BJ (cell line): ENCODE results near the gene ORM2. TPM values are rescaled to one million over a fixed set of nuclear protein-coding genes. Genes with fewer than 3 reads are reported as not detected.
A peak's percentile ranks its signal among the peaks of the same experiment; 100 is the strongest.
"Not testable (repeated sequence)": the region's sequence is repeated elsewhere in the genome, so short reads cannot be mapped to it uniquely, and the experiment has no call there.

Source experiments
- CTCF ChIA-PET: fragments of 350-600 bp; formaldehyde crosslinking; extraction: SDS; loops from one replicate; lab custom pipeline; 2021; ENCODE audit warnings: antibody characterized with exemption, inconsistent platforms; lab: Yijun Ruan, JAX
- POLR2A ChIA-PET: fragments of 300-600 bp; sonication (Branson Sonifier 250); formaldehyde crosslinking; extraction: SDS; loops from one replicate; lab custom pipeline; 2021; ENCODE audit warnings: antibody characterized with exemption; lab: Charles Lee
- DNase-seq: peaks from one replicate; pipeline ENCODE4 v3.0.0-alpha.2; 2011; ENCODE audit warnings: low read depth
- H3K27me3 ChIP-seq: 2 replicates; pipeline ENCODE4 v1.6.0; 2011; ENCODE audit warnings: low read length; ENCODE audit not compliant: control insufficient read depth, insufficient read depth
- H3K36me3 ChIP-seq: 2 replicates; pipeline ENCODE4 v1.5.1; 2011; ENCODE audit warnings: low read length; ENCODE audit not compliant: control insufficient read depth, insufficient read depth
- H3K4me3 ChIP-seq: 2 replicates; pipeline ENCODE4 v1.5.1; 2011; ENCODE audit warnings: low read depth, mild to moderate bottlenecking, control low read depth, low read length
- CTCF ChIP-seq: IDR thresholded peaks from 2 replicates; pipeline ENCODE4 v1.5.1; 2011; ENCODE audit warnings: low read depth, mild to moderate bottlenecking, control low read depth, inconsistent platforms, low read length, moderate library complexity; ENCODE audit not compliant: insufficient read depth
- polyA plus RNA-seq: library from polyadenylated mRNA; depleted of rRNA; stranded (reverse); fragments of >200 nt; gene quantifications from 2 replicates; pipeline ENCODE4 v1.2.3, GENCODE V29; 2011

ORM2 gene
- polyA plus RNA-seq, 1 experiment: not detected

GRCh38 chr9:114316605-114317230 lies 13.0 kb upstream of the ORM2 start:
- H3K4me3 ChIP-seq: no peak overlapping the region
- no peak for TF ChIP-seq CTCF
- H3K36me3 ChIP-seq: no peaks in the 10 kb centered on the region
- H3K27me3 ChIP-seq: peaks cover 2% of the 10 kb centered on the region
- DNase-seq: no peak
- POLR2A ChIA-PET: no interaction called here
- CTCF ChIA-PET: interaction anchor here (1.1 to 1.9 kb wide), 3 partner anchors 30 to 209 kb away, joined by 3 to 9 read pairs (median 3); no protein-coding TSS in a partner anchor

- ChIA-PET CTCF (interaction anchor here (1.9 kb wide), 1 partner anchor 210 kb away, joined by 9 read pairs; no protein-coding TSS in a partner anchor), POLR2A (no interaction called here)
- peak; percentile 56 for DNase-seq
- no peak overlapping the region for H3K4me3 ChIP-seq
- TF ChIP-seq CTCF: no peak
- H3K27me3 ChIP-seq: peaks cover 2% of the 10 kb centered on the region
- no peaks in the 10 kb centered on the region for H3K36me3 ChIP-seq
Observed at GRCh38 chr9:114317665-114318357, 11.9 kb upstream of the ORM2 start.

GRCh38 chr9:114318416-114318815 lies 11.3 kb upstream of the ORM2 start:
- DNase-seq: no peak
- TF ChIP-seq CTCF: no peak
- Histone ChIP-seq H3K36me3 (no peaks in the 10 kb centered on the region), H3K4me3 (no peak overlapping the region), H3K27me3 (peaks cover 2% of the 10 kb centered on the region)
- ChIA-PET CTCF (interaction anchor here (0.8 kb wide), 1 partner anchor 9 kb away, joined by 4 read pairs; no protein-coding TSS in a partner anchor), POLR2A (no interaction called here)

GRCh38 chr9:114319147-114319546 lies 10.5 kb upstream of the ORM2 start:
- no peak for DNase-seq
- no peak for TF ChIP-seq CTCF
- CTCF ChIA-PET: interaction anchor here (0.8 to 2.4 kb wide), 2 partner anchors 10 to 19 kb away, joined by 4 to 6 read pairs; no protein-coding TSS in a partner anchor
- POLR2A ChIA-PET: no interaction called here
- no peaks in the 10 kb centered on the region for H3K36me3 ChIP-seq
- no peak overlapping the region for H3K4me3 ChIP-seq
- H3K27me3 ChIP-seq: peaks cover 2% of the 10 kb centered on the region

- DNase-seq, H3K27me3 ChIP-seq, POLR2A ChIA-PET, H3K36me3 ChIP-seq, H3K4me3 ChIP-seq: not testable (repeated sequence)
- CTCF ChIA-PET: interaction anchor here (1.0 to 2.4 kb wide), 2 partner anchors 18 to 26 kb away, joined by 4 to 6 read pairs; no protein-coding TSS in a partner anchor
Observed at GRCh38 chr9:114320710-114321109, 9.0 kb upstream of the ORM2 start.
